ENCODE results near the gene L1CAM.
"Not testable (repeated sequence)": the region's sequence is repeated elsewhere in the genome, so short reads cannot be mapped to it uniquely, and the experiment has no call there.

L1CAM gene

DNA sequence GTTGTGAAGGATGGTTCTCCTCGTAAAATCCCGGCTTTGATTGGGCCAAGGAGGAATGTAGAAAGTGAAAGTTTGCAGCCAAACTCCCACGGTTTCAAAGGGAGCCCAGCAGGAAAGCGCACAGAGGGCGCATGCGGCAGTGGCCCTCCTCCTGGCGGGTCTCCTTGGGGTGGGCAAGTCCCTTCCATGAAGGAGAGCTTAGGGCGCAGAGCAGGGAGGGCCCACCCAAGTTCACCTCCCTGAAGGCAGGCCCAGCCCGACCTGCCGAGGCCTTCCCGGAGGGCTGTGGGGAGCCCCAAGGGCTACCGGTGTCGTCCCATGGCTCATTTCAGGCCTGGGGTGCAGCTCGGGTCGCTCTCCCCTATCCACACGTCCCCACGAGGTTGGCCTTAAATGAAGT, 57.7 kb downstream of the L1CAM start:
- DNase-seq (ENCODE audit: low read depth) = no peak

DNA sequence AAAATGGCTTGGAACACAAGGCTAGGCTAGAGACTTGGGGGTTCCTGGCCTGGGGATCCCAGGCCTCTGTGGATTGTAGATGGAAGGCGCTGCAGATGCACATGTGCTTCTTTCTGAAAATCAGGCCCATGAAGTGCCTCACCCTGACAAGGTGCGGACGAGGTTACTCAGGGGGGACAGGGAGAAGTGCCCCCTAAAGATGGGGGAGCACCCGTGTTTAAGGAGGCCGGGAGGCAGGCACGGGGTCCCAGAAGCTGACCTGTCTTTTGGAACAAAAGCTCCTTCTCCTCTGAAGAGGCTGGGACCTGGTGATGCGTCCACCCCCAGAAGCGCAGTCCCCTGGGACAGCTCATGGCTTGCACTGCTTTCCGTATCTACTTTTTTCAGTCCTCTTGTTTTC, 58.1 kb downstream of the L1CAM start:
- DNase-seq (ENCODE audit: low read depth) = no peak

GRCh38 chrX:153827016-153827415, 59.0 kb downstream of the L1CAM start:
- no peak for DNase-seq (ENCODE audit: low read depth)

GRCh38 chrX:153825042-153825441, 60.9 kb downstream of the L1CAM start:
- no peak for DNase-seq (ENCODE audit: low read depth)

- DNase-seq (ENCODE audit: low read depth) = no peak
Observed at GRCh38 chrX:153824348-153824747, 61.6 kb downstream of the L1CAM start.

- DNase-seq (ENCODE audit: low read depth) = no peak
Observed at GRCh38 chrX:153821066-153821465, 64.9 kb downstream of the L1CAM start.

GRCh38 chrX:153820601-153821000, 65.4 kb downstream of the L1CAM start:
- DNase-seq (ENCODE audit: low read depth) = no peak

DNA sequence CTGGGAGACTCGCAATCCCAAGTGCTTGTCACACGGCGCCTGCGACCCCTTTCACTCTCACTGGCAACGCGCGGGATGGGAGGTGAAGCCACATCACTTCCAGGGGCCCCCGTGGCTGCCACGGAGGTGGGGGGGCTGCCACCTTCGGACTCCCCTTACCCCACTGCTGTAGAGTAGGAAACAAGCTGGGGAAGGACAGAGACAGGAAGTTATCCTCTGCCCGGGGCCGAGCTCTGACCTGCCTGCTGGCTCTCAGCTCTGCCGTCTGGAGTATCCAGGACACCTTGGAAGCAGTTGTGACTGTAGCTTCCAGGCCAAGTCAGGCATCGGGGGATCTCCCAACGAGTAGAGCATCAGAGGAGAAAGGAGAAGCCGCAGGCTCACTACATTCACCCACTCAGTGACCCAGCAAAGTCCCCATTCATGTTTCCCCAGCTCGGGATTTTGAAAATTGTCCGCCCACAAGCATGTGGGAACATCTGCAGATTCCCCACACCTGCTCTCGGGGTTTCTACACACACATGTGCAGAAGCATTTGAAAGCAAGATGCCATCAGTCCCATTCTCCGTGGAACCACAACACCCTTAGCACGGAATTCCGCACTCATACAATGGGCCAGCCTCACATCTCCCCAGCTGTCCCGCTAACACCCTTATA, 66.5 kb downstream of the L1CAM start:
- no peak for DNase-seq (ENCODE audit: low read depth)

DNA sequence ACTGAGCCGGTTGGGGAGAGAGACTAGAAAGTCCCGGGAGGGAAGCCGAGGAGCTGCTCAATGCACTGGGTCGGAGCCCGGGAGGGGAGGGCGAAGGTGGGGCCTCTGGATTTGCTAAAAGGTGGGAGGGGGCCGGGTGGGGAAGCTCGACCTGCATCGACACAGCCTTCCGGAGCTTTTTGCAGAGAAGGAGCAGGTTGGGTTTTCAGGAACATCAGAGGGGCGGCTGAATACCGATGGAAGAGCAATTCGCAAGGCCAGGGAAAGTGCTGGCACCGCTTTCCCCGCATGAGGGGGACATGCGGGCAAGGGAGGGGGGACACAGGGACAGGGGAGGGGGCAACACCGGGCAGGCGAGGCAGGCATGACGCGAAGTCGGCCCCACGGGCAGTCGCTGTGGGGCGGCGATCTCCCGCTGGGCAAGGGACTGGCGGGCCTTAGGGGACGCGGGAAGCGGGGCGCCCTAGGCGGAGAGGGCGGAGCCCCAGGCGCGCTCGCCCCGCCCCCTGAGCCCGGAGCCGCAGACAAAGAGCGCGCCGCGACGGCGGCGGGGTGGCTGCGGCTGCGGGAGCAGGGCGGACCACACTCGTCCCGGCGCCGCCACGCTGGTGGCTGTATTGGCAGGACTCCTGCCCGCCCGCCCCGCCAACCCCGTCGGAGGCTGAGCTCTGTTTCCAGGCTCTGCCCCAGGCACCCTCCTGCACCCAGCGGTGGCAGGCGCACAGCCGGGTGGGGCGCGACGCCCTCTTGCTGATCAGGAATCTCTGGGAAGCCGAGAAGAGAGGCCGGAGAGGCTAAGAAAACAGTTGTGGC, 67.2 kb downstream of the L1CAM start:
- DNase-seq (ENCODE audit: low read depth) = peak; percentile 39

- DNase-seq (ENCODE audit: low read depth) = not testable (repeated sequence)
Observed at GRCh38 chrX:153818064-153818463, 67.9 kb downstream of the L1CAM start.

DNA sequence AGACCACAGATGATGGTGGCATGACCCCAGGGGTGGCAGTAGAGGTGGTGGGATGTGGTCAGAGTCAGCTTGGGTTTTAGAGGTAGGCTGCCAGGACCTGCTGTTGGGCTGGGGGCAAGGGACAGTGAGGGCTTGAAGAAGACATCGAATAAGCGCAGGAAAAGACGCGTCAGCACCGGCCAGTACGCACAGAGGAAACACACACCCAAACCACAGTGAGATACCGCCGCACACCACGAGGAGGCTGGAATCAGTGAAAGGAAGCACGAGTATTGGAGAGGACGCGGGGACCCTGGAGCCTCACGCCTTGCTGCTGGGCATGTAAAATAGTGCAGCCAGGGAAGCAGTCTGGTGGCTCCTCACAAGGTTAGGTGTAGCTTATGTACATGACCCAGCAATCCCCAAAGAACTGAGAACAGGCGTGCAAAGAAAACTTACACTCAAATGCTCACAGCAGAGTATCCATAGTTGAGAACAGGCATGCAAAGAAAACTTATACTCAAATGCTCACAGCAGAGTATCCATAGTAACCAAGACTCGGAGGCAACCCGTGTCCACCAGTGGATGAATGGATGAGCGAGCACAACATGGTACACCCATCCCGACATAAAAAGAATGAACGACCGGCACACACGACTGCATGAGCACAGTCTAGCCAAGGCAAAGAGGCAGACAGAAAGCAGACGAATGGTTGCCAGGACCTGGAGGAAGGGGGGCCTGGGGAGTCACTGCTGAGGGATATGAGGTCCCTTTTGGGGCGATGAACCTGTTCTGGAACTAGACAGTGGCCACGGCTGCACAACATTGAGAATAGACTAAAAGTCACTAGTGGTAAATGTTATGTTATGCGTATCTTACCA, 68.9 kb downstream of the L1CAM start:
- peak; percentile 32 for DNase-seq (ENCODE audit: low read depth)

DNA sequence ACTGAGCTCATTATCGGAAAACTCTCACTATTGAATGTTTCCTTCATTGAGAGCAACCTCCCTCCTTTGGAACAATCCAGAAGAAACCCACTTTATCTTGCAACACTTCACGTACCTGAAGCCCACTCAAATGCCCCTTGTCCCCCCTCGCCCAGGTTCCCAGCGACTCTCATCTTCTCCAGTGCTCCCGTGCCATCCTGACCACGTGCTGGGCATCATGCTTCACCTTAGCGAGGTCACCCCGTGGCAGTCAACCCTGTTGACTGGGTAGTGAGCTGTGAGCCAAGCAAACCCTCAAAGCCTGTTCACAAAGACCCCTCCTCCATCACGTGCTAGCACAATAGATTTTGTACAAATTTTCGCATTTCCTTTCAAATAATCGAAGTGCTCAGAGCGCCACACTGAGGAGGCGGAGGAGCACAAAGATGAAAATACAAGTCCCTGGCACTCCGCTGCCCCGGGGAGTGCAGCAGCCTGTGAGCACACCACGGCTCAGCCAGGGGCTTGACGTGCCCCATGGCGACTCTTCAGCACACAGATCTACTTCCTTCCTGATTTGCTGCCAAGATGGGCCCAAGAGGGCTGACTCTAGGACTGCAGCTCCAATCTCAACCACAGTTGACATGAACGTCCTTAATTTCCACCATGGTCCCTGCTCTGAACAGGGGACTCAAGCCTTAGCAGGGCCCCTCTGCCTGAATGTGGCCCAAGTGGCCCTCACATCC, 71.2 kb downstream of the L1CAM start:
- DNase-seq (ENCODE audit: low read depth) = no peak

DNA sequence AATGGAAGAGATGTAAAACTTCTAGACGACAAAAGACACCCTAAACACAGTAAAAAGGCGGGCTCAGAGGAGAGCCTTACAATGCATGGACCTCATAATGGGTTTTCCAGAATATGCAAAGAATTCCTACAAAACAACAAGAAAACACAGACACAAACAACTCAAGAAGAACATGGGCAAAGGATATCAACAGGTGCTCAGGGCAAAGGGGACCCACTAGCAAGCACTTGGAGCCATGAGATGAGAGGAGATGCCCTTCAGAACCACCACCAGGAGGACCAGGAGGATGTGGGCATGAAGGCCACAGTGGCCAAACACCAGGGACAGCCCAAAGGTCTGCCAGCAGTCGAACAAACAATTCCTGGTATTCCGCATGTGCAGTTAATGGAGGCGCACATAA, 72.8 kb downstream of the L1CAM start:
- no peak for DNase-seq (ENCODE audit: low read depth)

DNA sequence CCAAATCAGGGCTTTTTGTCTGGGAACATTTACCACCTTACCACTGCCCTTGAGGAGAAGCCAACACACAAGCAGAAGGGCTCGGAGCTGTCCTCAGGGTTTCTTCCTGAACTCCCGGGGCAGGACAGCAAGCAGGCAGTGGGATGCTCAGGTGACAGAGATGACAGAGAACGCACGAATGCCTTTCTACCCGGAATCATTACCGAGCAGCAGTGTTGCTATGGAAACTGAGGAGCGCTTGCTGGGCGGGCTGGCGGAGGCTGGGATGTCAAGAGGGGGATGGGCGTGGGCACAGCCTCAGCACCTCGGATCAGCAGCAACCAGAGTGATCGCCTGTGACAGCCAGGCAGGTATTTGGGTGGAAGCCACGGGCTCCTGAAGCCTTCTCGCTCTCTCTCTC, 73.8 kb downstream of the L1CAM start:
- no peak for DNase-seq (ENCODE audit: low read depth)

Measured in activated T-cell treated with anti-CD3 and anti-CD28 coated beads for 1 hour (primary cell).